Glomerular visceral epithelial cell (primary cell): ENCODE measurements around the gene BTRC.
A peak's percentile ranks its signal among the peaks of the same experiment; 100 is the strongest.

Experiments used
- DNase-seq: peaks from one replicate; pipeline ENCODE4 v3.0.0-alpha.2; 2016; ENCODE audit errors: extremely low spot score

BTRC gene

DNA sequence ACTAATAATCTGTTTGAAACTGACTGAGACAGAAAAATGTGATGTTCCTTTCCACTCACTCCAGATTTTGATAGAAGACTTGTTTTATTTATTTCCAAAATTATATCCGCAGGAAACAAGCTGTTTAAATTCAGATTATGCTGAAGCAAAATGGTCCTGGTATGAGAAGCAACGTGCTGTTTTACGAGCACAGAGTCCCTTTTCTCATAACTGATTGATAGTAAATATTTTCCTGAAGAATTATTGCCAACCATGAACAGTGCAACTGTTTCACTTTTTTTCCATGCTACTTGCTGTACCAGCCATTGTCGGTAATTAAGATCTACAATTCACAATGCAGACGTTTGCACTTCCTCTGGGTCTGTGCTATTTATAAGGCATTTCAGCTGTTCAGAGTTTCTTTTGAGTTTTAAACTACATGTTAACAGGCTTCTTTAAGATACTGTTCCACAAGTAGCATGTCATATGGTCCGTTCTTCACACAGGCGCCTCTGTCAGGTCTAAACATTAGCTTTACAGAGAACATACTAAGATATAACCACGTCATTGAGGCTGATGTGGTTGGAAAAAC, 130.3 kb downstream of the BTRC start:
- DNase-seq: no peak

DNA sequence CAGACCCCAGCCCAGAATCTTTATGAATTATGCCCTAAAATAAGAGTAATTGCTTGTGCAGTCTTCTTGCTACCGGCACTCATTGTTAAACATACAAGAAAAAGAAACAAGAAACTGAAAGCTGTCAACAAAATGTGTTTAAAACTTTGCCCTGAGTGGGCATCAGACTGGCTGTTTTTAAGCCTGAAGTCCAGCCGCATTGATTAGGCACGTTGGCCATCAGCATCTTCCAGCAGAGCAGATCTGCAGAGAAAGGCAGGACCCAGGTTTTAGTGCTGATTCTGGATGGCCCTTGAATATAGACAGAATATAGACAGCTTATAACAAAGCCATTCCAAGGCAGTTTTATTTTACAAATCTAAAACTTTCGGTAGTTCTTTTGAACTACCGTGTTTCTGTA, 131.2 kb downstream of the BTRC start:
- no peak for DNase-seq

DNA sequence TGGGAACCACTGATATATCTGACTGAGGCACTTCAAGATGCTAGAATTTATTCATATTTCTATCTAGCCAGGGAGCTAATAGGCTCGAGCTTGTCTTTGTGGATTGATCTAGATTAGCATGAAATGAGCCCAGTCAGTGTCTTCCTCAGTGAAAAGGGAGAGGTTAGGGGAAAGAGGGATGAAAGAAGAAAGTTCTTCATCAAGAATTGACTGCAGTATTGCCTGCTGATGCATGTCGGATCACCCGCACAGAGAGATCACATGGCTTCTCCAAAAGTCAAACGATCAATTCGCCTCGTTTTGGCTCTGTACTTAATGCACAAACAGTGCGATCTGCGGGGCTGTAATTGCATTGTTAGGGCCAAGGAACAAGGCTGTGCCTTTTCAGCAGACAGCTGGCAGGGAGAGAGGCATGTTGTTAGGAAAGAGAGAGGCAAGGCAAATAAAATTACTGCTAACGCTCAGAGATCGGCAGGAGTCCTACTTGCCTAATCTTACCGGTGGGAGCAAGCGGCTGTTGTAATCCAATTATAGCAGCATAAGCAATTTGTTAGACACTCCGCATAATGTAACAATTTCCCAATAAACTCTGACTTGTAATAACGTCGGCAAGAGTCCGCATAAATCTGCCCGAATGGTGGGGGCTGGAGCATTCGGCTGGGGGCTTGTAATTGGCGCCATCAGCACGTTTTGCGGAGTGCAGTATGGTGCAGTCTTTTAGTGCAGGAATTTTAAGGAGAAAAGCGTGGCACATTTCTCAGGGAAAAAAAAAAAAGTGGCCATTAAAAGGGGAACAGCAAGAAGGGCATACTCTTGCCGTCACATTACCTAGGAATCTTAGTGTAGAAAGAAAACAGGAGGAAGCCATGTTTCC, 132.0 kb downstream of the BTRC start:
- DNase-seq: no peak

DNA sequence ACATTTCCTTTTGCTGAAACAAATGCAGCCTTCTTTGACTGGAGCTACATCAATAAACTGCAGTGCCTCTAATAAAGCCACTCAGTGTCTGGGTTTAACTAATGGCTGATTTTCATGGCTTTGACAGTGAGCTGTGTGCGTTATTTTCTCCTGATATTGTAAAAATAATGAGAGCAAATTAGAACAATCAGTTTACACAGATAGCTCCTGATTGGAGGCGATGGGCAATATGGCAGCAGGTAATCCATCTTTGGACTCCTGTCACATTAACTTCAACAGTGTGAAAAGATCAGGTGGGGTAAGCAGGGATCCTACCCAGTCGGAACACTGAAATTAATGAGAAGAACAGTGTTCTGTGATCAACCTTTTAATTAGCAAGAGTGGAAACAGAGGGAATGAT, 133.4 kb downstream of the BTRC start:
- no peak for DNase-seq

DNA sequence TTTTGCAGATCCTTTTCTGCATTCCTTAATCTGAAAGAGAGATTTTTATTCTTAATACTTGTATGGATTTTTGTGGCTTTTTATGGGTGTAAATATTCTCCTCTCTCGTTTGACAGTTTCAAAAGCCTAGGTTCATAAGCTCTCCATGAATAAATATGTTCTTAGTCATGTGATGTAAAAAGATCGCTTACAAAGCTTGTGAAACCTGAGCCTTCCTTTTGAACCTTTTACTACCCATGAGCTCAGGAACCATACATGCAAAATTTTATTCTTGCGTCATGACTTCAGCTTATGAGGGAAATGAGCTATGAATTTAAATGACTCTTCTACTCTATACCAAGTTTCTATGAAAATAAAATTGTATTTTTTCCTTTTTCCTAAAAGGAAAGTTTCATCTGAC, 135.4 kb downstream of the BTRC start:
- DNase-seq: no peak

DNA sequence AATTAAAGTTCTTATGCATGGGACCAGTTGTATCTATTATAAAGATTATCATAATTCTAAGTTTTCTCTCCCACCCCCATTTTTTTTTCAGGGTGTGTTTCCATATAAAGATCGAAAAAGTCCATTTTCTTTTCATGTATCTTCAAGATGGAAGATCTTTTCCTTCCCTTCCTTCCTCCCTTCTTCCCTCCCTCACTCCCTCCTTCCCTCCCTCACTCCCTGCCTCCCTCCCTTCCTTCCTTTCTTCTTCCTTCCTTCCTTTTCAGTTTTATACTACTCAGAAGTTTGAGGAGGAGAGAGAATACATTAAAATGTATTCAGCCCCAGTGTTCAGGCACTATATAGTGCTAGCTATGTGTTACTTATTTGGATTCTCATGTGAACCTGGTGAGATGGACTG, 136.1 kb downstream of the BTRC start:
- no peak for DNase-seq

DNA sequence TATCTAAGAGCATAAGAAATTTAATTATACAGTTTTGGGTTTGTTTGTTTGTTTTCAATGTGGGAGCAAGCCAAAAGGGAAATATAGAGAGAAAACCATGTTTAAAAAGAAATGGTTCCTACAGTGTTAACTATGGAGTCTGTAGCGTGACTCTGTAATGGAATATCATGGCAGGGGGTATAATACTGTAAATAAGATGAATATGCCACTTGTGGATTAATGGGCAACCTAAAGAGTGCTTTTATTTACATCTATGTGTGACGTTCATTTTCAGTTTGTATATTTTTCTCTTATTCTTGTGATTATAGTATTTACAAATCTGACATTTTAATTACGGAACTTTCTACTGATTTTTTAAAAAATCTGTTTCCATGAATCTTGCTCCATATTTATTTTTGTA, 138.2 kb downstream of the BTRC start:
- DNase-seq: no peak

DNA sequence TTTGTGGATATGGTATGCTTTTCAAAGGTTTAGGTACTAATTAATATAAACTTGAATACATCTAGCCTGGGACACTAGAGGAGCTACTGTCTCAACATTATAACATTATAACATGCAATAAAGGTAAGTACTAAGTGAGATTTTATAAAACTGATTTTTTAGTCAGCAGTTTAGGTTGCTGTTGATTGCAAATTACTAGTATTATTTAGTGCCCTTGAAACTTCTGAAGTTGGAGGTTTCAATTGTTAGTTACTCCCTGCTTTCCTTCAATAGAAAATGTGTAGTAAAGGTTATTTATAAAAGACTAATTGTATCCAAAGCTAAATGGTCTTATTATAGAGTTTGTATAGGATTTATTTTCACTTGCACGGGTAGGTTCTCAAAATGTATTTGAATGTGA, 138.8 kb downstream of the BTRC start:
- no peak for DNase-seq

DNA sequence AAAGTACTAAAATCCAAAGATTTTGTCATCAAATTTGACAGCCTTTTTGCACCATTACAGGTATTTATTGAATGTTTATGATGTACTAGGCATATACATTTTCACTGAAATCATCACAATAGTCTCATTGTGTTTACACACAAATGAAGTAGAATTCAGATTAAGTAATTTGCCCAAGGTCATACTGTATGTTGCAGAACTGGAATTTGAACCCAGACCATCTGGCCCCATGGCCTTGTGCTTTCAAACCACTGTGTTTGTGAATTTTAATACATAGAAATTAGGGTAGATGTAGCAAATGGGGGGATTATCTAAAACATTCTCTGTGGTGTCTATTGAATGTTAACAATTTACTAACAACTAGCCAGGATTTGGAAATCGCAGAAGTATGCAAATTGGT, 139.3 kb downstream of the BTRC start:
- no peak for DNase-seq

DNA sequence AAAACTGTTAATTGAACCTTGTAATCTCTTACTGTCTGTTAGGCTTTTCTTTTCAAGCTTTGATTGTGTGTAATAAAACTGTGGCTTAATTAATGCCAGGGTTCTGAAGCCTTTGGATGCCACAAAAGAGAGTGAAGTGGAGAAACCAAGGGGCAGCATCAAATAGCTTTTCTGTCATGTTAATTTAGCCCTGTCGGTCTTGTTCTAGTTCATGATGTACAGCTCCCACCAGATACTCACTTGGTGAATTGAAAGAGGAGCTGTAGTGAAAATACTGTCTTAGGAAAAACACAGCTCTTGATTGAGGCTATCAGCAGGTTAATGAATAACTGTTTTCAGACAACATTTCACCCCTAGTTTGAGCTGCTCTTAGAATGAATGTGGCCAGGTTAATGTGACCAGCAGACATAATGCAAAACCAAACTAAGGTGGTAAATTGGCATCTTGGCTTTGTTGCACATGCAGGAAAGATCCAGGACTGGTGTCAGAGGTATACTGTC, 139.9 kb downstream of the BTRC start:
- DNase-seq: no peak

DNA sequence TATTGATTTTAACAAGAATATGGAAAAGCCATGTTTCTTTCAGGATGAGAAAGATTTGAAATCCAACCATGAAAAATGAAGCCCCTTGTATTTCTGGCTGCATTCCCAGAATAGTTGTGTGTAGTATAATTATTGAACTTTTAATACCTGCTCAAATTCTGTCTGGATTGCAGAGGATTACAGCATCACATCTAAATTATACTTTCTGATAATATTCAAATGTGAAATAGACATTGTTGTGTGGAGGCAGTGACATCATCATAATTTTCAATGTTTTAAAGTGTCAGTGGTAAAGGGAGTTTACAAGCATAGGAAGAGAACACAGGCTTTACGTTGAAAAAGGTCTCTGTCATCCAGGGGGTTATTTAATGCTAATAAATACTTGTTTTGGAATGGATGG, 140.7 kb downstream of the BTRC start:
- no peak for DNase-seq

DNA sequence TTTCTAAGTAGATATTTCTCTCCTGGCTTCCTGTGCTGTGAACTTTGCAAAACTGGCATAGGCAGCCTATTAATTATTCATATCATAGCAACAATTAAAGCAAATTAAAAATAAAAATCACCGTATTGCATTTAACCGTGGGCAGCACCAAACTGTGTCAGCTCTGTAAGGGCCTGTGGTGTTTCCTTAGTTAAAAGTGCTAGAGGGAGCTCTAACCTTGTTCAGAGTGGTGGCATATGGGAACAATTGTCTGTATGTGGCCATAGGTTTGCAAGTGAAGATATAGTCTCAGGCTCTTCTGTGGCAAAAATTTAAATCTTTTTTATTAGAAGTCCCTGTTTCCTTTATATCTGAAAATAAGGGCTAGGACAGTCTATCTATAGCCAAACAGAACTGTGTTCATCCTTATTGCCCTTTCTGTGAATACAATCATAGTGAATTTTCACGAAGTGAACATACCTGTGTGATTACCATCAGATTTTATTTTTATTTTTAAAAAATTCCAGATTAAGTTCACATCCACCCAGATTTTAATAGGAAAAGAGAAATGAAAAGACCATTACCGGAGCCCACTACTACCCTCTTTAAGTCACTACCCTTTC, 141.5 kb downstream of the BTRC start:
- peak; percentile 7 for DNase-seq

DNA sequence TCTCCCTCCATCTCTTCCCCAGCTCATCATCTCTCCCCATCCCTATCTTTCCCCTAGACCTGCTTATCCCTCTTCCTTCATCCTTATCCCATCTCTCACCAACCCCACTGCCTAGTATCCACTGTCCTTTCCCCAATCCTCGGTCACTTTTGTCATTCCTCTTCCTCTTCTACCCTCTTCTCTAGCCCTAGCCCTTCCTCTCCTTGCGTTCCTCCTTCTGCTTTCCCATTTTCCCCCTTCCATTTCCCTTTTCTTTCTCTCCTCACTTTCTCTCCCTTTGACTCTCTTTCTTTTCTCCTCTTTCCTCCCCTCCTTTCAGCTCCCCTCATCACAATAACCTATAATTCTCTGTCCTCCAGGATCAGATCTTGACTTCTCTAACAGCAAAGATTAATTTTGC, 150.5 kb downstream of the BTRC start:
- DNase-seq: no peak

DNA sequence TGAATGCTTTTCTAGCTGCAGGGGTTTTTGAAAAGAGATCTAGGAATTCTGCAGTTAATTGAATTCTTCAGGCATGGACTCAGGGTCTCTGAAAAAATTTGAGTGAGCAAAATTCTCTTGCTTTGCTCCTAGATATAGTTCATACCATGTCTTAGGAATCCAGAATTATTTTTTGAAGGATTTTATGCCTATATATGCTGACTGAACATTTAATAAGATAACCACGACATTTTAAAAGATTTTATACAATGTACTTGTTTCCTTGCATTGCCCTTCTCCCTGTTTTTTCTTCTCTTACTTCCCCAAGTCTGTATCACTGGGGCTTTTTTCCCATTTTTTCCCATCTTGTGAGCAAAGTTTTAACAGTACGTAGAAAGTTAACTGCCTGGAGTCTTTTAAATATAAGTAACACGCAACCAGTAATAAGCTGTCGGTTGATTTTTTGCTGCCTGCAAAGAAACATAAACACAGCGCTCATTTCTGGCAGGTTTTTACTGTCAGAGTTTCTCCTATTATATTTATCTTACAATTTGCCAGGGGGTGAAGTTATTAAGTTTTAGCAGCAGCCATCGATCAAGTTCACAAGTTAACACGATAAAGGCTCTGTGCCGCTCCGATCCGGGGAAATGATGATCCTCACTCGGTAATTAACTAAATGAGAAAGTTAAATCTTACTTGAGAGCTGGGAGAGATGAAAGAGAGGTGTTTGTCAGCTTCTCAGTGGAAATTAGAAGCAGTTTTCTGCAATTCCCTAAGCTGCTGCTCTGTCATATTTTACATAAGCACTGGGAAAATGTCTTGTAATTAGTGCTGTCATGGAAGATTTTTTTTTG, 153.1 kb downstream of the BTRC start:
- DNase-seq: no peak

DNA sequence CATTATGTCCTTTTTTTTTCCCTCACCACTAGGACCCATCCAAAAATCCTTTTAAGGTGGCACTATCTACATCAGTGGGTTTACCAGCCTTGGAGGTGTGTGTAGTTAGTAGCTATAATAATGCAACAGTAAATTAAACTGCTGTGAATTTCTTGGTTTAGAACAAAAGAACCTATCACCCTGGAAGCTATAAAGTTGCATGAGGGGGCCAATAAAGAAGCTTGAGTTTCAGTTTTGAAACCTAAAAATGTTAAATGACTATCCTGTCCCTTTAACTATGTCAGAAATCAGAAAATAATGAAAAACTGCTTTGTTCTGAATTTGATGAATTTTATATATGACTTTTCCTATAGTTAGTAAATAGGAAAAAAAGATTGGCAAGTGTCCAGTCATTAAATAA, 153.9 kb downstream of the BTRC start:
- DNase-seq: no peak

DNA sequence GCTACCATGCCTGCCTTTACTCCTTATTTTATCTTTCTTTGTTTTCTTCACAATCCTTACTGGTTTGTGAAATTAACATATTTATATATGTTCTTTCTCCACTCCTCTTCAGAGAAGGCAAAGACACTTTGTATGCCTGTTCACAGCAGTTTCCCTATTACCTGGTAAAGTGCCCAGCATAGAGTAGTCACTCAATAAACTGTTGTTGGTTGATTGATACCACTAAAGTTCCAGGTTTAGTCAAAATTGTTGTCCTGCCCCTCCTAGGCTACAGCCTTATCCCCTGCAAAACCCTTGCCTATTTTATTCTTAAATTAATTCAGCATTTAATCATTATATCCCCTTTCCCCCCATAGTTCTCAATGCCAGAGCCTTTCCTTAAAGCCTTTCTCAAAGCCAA, 158.0 kb downstream of the BTRC start:
- no peak for DNase-seq

DNA sequence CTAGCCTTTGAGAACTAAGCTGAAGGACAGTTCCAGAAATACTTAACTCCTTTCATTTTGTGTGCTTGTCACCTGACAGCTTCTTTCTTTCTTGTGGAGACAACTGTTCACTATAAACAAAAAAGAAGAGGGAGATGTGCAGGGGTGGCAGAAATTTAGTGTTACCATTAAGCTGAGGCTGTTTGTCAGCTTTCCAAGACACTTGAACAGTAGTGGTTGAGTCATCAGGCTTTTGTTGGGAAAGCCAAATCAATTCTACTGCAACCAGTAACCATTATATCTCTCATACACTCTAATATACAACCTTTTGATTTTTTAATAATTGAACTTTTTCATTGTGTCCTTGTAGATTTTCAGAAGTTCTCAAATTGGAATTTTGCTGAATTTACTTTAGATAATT, 158.8 kb downstream of the BTRC start:
- DNase-seq: no peak

DNA sequence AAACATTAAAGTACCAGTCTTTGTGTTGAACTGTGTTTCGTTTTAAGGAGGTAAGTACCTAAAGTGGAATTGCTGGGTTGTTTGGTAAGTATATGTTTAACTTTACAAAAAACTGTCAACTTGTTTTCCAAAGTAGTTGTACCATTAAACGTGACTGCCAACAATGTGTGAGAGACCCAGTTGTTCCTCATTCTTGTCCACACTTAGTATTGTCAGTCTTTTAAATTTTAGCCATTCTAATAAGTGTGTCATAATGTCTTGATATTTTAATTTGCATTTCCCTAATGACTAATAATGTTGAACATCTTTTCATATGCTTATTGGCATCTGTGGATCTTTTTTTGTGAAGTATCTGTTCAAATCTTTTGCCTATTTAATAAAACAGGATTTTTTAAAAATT, 159.8 kb downstream of the BTRC start:
- DNase-seq: no peak

DNA sequence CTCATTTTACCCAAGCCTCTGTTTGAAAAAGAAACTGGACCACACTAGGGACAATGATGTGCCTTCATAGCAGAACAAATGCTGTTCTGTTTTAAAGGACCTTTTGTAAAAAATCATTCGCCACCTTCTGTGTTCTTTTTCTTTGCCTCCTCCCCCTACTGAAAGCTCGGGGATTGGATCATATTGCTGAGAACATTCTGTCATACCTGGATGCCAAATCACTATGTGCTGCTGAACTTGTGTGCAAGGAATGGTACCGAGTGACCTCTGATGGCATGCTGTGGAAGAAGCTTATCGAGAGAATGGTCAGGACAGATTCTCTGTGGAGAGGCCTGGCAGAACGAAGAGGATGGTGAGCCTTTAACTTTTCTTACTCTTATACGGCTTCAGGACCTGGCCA, 171.9 kb downstream of the BTRC start:
- no peak for DNase-seq

DNA sequence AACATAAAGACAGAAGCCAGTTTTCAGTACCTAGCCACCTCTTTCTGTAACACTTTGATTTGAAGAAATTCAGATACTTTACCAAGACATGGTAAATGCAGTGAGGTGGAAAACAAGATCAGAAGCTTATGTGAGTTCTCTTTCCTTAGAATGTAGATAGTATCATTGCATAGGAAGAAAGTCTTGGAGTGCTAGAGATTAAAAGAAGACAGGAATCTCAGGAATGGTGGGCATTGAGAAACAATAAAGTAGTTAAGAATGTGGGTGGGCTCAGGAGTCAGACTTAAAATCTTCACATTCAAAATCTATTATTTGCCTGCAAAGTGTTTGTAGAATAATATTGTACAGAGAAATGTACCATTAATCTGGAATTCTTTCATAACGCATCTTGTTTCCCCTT, 175.2 kb downstream of the BTRC start:
- DNase-seq: no peak

DNA sequence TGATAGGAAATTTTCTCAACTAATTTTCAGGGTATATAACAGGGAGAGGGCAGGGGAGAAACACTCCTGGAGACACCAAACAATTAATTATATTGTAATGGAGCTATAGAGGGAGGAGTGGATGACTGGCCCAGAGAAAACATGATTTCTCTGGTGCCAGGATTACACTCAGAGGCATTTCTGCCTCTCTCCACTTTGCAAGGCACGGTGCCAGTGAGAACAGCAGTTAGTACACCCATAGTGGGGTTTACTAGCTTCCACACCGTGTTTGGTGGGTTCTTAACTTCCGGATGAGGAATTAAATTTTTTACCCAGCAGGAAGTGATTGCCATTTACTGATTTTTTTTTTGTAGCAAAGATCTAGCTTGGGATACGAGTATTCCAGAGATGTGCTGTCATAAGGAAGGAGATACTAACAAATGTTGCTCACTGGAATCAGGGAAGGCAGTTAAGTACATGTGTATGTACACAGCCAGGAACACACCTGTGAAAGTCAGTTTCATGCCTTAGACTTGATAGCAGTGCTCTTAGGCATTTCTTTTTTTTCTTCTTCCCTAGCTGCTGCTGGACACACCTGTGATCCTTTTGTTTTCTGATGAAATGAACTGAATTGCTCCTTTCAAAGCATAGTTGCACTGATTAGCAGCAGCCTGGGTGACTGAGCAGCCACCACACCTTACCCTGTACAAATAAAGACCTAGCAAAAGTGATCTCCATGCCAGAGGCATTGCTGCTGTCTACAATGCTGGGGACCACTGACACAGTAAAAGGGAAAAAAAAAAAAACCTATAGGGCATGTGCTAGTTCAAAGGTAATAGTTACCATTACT, 176.0 kb downstream of the BTRC start:
- DNase-seq: no peak
